ENCODE measurements around the gene MYO5B.
"Not testable (repeated sequence)": the region's sequence is repeated elsewhere in the genome, so short reads cannot be mapped to it uniquely, and the experiment has no call there.

The MYO5B gene

DNA sequence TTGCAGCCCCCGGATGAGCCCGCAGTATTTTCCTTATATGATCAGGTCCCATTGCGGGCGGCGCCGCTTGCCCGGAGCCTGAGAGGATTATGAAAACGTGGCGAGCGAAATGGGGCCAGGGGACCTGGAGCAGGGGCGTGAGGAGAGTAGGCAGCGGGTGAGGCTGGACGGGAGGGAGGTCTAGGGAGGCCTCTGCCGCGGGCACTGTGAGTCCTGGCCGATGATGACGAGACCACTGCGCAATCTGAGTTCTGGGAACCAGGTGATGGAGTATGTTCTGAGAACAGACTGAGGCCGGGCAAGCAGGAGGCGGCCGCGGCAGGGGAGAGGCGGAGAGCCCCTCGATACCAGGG is 380.8 kb downstream of the MYO5B start:
- DNase-seq, result peak; percentile 50

DNA sequence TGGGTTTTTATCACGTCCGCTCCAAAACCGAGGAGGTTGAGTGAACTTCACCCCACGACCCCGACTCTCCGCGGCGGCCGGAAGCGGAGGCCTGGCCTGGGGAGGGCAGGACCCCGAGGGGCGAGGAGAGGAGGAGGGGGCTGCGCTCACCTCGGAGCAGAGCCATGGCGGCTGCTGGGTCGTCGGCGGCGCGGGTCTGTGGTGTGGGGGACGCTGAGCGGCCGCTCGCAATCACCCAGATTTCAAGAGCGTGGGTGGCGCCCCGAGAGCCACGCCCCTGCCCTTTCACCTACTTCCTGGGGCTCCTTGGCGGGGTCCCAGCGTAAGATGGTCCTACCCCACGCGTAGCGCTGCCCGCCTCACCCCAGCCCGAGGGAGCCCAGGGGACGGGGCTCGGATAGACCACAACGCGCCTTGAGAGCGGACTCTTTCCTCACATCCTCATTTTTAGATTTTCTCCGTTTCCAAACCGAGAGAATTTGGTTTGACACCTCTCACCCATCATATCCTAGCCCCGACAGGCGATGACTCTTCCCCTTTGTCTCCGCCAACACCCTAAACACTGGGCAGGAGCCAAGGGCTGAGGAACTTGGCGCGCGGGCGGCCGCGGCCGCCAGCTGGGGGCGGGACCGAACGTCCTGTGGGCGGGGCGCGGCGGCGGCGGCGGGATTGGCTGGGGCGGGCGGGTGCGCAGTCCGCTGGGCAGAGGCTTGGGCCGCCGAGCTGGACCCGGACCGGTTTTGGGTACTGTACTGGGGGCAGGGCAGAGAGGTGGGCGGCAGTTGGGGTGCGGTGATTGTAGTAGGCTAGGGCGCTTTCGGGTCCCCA is 381.4 kb downstream of the MYO5B start, which contains the start of gene ACAA2:
Gene ACAA2, minus strand, starts transcription at position 215 of the 828 bp plus-strand sequence. Its CDS starts 49 bp downstream, at position 166.
- DNase-seq, result peak; percentile 89

DNA sequence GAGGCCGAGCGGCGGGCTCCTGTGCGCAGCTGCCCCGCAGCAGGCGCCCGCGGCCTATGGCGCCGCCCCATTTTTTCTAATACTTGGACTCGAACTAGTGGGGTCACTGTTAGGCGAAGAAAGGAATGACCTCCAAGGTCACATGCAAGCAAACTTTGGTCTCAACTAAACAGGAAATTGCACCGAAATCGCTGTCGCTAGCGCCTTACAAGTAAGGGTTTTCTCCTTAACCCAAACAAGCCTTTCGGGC is 382.0 kb downstream of the MYO5B start:
- DNase-seq, result no peak

DNA sequence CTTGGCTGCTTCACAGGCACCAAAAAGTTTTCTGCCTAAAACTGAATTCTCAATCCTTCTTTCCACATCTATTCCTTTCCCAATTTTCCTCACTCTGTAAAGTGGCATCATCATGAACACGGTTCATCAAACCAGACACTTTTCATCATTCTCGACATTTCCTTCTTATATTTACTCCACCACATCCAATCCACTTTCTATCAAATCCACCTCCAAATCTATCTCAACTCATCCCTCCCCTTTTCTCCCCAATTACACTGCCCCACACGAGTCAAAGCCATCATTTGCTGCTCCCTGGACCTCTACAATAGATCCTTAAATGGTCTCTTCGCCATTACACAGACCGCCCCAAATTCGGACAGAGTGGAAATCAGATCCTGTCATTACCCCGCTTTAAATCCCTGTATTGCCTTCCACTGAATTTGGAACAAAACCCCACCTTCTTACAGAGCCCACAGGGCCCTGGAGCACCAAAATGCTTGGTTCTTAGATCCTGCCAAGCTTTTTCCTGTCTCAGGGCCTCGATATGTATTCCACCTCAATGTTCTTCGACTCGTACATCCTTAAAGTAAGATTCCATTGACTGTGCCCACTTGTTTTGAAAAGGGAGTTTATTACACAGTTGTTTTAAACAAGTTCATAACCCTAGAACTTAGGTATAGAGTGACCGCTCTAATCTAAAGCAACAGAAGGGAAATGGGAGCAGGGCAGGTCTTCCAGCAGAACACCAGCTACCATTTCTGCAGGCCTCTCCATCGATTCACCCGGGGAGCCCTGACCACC is 382.5 kb downstream of the MYO5B start:
- peak; percentile 29 for DNase-seq

DNA sequence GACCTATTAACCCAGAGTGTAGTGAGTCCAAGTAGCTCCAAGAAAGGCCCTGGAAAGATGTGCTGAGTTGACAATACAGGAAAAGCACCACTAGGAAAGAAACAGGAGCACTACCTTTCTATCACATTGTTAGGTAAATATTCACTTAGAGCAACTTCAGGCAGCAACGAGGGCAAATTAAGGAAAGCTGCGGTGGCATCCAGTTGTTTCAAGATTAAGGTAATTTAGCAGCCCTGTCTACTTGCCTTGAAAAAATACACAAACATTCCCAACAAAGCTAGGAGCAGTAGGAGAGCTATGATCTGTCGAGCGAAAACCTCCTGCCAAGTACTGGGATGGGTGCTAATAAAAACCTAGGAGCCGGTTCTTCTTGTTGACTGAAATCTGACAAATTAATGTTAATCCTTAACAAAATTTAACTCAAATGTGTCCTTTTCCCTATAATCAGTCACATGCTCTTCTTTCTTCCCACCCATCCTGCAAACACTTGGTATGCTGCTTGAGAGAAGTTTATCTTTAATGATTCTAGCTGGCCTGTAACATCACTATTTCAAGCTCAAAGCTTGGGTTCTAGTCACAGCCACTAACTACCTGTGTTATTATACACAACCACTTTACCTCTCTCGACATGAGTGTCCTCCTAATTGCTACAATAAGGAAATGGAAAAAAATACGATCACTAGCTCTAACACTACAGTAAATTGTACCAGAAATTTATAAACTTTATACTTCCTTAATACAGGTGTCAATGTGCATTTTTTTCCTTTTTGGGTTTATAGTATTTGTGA is 383.6 kb downstream of the MYO5B start:
- DNase-seq, result no peak

DNA sequence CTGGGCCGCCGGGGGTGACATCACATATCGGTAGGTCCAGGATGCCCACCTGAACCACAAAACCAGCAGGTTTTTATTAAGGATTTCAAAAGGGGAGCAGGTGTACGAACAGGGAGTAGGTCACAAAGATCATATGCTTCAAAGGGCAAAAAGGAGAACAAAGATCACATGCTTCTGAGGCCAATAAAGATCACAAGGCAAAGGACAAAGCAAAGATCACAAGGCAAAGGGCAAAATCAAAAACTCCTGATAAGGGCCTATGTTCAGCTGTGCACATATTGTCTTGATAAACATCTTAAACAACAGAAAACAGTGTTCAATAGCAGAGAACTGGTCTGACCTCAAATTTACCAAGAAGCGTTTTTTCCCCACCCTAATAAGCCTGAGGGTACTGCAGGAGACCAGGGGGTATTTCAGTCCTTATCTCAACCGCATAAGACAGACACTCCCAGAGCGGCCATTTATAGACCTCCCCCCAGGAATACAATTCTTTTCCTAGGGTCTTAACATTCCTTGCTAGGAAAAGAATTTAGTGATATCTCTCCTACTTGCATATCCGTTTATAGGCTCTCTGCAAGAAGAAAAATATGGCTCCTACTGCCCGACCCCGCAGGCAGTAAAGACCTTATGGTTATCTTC is 386.3 kb downstream of the MYO5B start:
- DNase-seq, result not testable (repeated sequence)

DNA sequence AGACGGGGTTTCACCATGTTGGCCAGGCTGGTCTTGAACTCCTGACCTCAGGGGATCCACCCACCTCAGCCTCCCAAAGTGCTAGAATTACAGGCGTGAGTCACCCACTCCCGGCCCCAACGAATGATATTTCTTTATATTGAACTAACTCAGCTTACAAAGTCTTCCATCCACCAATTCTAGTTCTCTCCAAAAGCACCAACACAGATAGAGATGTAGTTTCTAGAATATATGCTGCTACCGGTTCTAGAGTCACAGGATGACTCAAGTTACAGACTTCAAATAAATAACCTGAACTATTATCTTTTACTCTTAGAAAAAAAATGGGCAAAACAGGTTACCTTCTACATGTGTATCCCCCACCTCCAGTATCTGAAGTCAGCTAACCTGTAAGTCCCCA is 390.9 kb downstream of the MYO5B start:
- no peak for DNase-seq

DNA sequence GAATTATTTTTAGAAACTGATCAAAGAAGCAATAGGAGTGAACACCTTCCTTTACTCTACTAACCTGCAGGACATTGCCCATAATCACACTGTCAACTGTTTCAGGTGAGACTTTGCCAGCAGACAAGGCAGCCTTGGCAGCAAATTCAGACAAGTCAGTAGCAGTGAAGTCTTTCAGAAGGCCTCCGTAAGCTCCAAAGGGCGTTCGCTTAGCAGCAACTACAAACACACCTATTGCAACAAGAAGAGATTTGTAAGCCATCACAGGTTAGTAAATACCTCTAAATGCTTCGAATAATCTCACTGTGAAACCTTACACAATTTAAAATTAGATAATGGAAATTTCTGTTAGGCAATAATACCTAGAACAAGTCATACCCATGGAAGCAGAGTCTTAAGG is 392.3 kb downstream of the MYO5B start:
- DNase-seq, result no peak

DNA sequence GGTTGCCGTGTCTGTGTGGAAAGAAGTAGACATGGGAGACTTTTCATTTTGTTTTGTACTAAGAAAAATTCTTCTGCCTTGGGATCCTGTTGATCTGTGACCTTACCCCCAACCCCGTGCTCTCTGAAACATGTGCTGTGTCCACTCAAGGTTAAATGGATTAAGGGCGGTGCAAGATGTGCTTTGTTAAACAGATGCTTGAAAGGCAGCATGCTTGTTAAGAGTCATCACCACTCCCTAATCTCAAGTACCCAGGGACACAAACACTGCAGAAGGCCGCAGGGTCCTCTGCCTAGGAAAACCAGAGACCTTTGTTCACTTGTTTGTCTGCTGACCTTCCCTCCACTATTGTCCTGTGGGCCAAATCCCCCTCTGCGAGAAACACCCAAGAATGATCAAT is 394.5 kb downstream of the MYO5B start:
- not testable (repeated sequence) for DNase-seq

DNA sequence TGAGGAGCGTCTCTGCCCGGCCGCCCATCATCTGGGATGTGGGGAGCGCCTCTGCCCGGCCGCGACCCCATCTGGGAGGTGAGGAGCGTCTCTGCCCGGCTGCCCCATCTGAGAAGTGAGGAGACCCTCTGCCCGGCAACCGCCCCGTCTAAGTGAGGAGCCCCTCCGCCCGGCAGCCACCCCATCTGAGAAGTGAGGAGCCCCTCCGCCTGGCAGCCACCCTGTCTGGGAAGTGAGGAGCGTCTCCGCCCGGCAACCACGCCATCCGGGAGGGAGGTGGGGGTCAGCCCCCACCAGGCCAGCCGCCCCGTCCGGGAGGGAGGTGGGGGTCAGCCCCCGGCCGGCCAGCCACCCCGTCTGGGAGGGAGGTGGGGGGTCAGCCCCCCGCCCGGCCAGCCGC is 395.1 kb downstream of the MYO5B start:
- DNase-seq, result not testable (repeated sequence)

DNA sequence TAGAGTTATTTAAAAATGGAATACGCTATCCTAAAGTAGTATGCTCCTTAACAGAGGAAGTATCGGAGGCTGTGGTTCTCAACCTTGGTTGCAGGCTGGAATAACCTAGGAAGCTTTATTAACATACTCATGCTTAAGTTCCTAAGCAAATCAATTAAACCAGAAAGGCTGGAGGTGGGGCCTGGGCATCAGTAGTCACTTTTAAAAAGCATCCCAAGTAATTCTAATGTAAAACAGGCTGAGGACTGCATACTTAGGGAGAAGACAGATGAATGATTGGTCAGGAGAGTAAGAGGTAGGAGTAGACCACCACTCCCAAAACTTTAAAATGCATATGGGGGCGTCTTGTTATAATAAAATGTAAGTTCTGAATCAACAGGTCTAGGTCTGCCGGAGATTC is 396.9 kb downstream of the MYO5B start:
- DNase-seq, result no peak

DNA sequence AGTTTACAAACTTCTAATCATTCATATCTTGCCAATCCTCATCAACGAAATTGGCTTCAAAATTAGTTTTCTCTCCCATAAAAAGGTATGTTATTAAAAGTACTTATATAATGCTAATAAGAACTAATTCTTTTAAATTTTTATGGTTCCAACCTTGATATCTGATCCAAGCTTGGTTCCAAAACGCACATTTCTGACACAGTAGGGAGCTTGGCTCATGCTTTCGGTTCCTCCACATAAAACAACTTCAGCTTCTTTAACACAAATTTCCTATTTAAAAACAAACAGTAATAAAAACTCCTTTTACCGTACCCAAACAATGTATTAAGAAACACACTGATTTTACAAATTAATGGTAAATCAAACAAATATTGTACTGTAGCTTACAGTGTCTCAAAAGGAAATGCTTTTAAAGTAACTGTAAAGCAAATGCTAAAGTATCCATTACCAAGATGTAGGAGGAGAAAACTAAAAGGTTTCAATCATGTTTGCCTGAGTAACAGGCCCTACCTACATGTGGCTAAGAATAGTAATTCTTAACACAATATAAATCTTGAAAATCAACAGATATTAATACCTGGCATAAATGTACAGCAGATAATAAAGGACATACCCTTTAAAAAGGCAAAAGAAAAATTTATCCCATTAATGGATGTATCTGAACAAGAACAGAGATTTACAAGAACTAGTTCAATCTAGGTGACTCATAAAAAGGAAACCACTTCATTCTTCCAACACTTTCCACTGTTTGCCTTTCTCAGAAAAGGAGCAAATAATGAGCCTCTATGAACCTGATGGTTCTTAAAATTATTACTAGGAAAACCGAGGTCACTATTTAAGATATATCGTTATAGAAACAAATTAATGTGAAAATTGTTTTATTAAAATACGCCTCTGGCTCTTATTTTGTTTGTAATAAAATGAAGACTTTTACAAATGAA is 399.1 kb downstream of the MYO5B start:
- no peak for DNase-seq

DNA sequence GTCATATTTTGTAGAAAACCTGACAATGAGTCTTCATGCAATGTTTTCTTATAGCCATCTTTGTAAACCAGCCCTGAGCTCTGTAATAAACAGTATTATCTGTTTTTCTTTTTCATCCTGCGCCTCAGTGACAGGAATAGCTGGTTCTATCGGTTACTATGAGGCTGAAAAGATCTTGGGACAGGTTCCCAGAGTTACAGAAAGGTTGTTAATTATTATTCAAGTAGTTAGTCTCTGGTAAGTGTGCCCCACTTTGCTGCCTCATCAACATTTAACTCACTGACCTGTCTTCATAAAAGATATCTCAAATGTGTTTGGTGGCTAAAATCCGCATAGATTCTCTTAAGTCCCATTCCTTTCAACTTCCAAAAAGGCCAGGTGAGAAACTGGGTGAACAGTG is 400.2 kb downstream of the MYO5B start:
- DNase-seq, result no peak

DNA sequence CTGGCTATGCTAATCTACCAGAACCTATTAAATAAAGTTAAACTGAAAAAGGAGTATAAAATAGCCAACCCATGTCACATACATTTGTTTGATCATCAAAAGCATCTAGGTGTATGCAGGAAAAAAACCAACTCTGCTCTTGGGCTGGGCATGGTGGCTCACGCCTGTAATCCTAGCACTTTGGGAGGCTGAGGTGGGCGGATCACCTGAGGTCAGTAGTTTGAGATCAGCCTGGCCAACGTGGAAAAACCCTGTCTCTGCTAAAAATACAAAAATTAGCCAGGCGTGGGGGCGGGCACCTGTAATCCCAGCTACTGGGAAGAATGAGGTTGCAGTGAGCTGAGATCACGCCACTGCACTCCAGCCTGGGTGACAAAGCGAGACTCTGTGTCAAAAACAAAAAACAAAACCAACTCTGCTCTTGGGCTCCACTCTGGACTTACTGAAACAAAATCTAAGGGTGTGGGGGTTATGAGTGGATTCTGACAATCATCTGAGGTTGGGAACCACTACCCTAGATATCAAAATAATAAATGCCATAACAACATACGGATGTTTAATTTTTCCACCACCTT is 405.3 kb downstream of the MYO5B start:
- DNase-seq, result not testable (repeated sequence)

DNA sequence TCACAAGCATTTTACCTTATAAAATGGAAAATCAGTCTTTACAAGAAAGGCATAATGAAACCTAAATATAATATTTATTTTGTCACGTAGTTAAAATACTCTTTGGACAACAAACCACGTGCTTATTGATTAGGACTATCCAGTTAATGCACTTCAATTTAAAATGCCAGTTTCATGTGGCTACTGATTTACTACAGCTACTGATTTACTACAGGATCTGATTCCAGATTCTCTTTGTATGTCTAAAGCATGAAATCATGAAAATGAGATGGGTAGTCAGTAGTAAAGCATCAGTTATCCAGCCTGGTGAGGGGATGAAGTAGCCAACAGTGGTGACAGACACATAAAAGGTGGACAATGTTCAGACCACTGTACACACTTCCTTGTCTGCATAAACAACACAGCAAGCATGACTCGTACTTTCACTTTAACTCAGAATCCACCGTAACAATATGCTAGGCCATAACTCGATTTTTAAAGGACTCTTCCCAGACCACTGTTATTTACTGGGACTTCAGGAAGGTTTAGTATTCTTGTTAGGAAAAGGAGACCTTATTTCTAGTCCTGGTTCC is 406.5 kb downstream of the MYO5B start:
- no peak for DNase-seq

DNA sequence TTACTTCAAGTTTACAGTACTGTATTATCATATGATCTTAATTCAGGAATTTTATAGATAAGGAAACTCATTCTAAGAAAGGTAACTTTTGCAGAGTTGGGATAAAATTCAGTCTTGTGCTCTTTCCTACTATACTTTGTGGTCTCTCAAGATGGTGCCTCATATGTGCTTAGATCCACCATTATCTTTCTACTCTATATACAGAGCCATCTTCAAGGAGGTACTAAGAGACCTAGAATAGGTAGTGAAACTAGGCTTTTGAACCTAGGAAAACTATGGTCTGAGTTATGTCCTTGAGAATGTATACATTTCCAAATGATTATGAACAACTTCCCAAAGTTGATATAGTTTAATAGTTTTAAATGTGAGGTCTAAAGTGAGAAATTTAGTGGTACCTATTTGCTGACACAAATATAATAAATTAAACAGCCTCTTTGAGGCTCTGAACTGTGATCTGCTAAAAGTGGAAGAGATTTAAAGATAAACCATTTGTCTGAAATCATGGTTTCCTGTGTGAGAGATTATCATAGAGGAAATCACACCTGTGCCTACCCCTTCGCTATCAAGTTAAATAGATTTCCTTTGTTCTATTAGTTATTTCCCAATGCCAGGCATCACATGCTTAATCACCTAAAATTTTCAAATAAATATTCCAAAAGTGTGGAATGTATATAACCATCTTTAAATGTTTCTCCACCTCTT is 408.8 kb downstream of the MYO5B start:
- DNase-seq, result no peak

DNA sequence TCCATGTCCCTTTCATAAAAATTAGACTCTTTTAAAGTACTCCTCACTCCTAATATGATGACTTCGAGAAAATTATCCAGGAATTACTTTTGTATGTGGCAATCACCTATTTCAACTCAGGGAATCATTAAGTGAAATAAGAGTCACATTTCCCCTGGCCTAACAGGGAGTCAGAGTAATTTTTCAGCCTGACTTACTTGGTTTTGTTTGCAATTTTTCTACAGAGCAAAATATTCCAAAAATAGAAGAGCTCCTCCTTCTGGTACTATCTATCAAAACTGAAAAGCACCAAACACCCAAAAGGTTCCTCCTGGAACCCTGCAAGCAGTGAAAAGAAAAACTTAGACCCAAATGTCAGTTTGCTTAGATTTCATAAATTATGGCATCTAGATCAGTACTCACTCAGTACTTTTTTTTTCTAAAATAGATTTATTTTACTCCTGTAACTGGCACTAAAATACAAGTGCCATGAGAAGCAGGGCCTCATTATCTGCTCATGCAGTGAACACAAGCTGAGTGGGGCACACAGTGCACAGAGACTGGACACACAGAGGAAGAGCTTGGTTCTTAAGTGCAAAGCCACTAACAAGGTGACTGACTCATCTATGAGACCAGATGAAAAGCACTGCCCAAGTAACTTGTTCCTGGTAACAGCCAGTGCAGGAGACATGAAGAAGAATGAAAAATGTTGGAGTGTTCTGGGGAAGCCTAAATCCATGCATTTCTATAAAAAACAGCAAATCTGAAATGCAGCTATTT is 410.3 kb downstream of the MYO5B start:
- DNase-seq, result peak; percentile 25

DNA sequence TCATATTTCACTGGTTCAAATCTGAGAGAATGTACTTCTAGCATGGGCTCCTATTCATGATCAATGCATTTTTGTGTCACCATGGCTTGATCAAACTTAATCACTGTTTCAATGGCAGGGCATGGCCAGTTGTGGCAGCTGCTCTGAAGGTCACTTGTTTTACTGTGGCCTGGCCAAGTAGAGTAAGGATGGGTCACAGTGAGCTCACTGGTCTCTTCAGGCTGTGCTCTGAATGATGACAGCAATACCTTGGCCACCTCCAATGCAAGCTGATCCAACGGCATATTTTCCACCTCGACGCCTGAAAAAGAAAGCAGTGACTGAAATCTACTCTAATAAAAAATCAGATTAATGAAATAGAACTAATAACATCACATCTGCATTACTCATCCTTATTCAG is 411.3 kb downstream of the MYO5B start:
- DNase-seq, result not testable (repeated sequence)

DNA sequence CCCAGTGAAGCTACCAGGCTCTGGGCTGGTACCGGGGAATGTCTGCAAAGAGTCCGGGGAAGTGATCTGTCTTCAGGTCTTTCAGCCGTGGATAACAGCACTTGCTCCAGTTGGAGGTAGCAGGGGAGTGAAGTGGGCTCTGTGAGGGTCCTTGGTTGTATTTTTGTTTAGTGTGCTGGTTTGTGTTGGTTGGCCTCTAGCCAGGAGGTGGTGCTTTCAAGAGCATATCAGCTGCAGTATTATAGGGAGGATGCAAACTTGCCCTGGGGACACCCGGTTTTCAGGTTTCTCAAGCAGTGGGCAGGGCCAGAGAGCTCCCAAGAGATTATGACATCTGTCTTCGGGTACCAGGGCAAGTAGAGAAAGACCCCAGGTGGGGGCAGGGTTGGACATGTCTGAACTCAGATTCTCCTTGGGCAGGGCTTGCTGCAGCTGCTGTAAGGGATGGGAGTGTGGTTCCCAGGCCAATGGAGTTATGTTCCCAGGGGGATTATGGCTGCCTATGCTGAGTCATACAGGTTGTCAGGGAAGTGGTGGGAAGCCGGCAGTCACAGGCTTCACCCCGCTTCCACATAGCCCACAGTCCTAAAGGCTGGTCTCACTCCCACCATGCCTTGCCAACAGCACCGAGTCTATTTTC is 416.0 kb downstream of the MYO5B start:
- peak; percentile 42 for DNase-seq

Data from fibroblast of upper back skin (primary cell).